Erythroblast (primary cell): Measurements from ENCODE around the gene GFRA3.

Experiments
- GATA1 ChIP-seq: IDR thresholded peaks from 2 replicates; pipeline ENCODE4 v1.6.1; 2011; ENCODE audit warnings: low read depth, mild to moderate bottlenecking, control low read depth, low read length, moderate library complexity
- POLR2A ChIP-seq: IDR thresholded peaks from 2 replicates; pipeline ENCODE4 v1.6.1; 2011; ENCODE audit warnings: mild to moderate bottlenecking, low read length

GRCh38 chr5:138224712-138225111 is 49.7 kb downstream of the GFRA3 start:
- TF ChIP-seq POLR2A, result no peak
- TF ChIP-seq GATA1, result no peak
